OCI-LY1 (cell line): ENCODE measurements around the gene CMIP.

Experiments
- EZH2 ChIP-seq: fragments of 200-600 bp; sonication (generic), shearing (Covaris generic); IDR thresholded peaks from 2 replicates; pipeline ENCODE4 v1.8.0; 2017; ENCODE audit warnings: borderline replicate concordance, mixed run types, mild to moderate bottlenecking, antibody characterized with exemption, low read length, moderate library complexity, mixed read lengths
- TF ChIP-seq, protein P1 (sequence below): fragments of 200-600 bp; sonication (generic), shearing (Covaris generic); IDR thresholded peaks from 2 replicates; pipeline ENCODE4 v1.5.1; 2017; ENCODE audit warnings: mild to moderate bottlenecking, antibody characterized with exemption, low read length, moderate library complexity, mixed read lengths

DNA sequence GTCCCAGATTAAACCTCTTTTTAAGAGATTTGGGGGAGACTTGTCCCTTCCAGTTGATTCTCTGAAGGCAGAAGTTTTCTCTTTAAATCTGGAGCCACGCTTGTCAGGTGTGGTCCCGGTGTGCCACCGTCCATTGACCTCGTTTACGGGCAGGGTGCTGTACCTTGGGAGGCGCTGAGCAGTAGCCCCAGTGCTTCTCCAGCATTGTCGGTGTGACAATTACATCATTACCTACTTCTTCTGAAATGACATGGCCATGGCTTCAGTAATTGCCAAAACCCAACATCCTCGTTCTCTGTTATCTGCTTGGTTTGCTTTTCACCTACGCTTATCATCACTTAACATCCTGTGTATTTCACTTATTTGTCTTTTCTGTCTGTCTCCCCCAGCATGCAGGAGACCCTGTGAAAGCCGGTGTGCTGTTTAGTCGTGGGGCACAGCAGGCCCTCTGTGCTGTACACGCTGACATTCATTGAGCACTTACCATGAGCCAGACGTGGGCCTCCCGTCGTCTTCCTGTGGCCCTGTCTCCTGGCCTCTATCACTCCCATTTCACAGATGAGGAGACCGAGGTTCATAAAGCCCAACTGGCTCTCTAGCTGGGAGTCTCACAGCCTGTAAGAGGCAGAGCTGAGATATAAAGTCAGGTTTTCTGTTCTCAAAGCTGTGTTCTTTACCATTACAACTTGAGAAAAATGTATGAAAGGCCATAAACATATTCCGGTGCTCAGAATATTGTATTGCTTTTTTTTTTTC lies 143.9 kb downstream of the CMIP start:
- TF ChIP-seq, protein P1, sequence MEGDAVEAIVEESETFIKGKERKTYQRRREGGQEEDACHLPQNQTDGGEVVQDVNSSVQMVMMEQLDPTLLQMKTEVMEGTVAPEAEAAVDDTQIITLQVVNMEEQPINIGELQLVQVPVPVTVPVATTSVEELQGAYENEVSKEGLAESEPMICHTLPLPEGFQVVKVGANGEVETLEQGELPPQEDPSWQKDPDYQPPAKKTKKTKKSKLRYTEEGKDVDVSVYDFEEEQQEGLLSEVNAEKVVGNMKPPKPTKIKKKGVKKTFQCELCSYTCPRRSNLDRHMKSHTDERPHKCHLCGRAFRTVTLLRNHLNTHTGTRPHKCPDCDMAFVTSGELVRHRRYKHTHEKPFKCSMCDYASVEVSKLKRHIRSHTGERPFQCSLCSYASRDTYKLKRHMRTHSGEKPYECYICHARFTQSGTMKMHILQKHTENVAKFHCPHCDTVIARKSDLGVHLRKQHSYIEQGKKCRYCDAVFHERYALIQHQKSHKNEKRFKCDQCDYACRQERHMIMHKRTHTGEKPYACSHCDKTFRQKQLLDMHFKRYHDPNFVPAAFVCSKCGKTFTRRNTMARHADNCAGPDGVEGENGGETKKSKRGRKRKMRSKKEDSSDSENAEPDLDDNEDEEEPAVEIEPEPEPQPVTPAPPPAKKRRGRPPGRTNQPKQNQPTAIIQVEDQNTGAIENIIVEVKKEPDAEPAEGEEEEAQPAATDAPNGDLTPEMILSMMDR = no peak
- no peak for TF ChIP-seq EZH2
